DMS 273 treated with DMSO at 0.1 percent for 48 hours (cell line): ENCODE data around the gene PCED1A.
"Not testable (repeated sequence)": the region's sequence is repeated elsewhere in the genome, so short reads cannot be mapped to it uniquely, and the experiment has no call there.

ENCODE experiments used
- DNase-seq: peaks from one replicate; lab custom pipeline; 2025; lab: John Stamatoyannopoulos, UW

PCED1A gene

DNA sequence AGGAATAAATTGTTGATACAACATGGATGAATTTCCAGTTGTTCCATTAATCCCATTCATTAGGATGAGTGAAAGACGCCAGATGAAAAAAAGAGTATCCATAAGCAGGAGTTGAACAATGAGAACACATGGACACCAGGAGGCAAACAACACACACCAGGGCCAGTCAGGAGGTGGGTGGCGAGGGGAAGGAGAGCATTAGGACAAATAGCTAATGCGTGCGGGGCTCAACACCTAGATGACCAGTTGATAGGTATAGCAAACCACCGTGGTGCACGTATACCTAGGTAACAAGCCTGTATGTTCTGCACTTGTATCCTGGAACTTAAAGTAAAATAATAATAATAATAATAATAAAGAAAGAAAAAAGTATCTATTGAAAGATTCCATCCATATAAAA lies 11.1 kb downstream of the PCED1A start:
- DNase-seq: no peak

DNA sequence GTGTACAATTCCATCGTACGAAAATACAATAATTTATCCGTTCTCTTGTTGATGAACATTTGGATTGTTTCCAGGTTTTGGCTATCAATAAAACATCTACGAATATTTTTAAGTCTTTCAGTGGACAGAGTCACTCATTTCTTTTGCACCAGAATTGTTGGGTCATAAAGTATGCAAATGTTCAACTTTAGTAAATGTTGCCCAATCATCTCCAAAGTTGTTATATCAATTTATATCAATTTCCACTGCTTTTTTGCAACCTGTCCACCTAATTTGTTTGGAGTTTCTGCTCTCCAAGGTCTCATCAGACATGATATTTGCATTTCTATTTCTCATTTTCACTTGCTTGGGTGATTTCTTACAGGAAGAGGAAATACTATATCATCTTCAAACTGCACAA lies 13.8 kb downstream of the PCED1A start:
- DNase-seq: no peak

DNA sequence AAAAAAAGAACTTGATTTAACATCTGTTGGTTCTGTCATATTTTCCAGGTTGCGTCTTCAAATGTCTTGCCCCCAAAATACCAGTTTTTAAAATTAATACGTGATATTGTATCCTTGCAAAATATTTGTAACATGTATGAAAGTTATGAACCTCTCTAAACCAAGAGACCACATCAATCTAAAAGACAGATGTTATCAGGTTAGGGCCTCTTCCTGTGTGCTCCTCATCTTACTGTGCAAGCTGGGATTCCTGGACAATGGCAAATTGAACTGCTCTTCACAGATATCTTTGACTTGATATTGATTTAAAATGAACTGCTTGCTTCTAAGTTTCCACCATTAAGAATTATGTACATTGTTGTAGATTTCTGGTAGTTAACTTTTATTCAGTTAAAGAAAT lies 14.7 kb downstream of the PCED1A start:
- DNase-seq: no peak

DNA sequence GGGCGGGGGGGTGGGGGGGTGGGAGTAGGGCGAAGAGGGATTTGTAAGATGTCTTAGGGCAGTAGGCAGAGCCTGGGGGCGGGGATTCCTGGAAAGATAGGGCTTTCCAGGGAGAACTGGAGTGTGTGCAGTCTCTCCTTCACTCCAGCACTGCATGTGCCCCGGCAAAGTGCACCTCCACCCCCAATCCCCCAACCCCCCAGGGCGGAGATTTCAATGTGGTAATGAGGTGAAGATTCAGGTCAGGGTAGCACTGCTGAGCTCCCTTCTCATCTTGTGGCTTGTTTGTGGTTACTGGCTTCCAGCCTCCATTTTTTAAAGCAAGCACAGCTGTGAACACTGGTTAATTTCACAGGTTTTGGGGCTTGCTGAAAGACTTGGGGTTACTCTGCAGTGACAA lies 18.4 kb downstream of the PCED1A start:
- no peak for DNase-seq

DNA sequence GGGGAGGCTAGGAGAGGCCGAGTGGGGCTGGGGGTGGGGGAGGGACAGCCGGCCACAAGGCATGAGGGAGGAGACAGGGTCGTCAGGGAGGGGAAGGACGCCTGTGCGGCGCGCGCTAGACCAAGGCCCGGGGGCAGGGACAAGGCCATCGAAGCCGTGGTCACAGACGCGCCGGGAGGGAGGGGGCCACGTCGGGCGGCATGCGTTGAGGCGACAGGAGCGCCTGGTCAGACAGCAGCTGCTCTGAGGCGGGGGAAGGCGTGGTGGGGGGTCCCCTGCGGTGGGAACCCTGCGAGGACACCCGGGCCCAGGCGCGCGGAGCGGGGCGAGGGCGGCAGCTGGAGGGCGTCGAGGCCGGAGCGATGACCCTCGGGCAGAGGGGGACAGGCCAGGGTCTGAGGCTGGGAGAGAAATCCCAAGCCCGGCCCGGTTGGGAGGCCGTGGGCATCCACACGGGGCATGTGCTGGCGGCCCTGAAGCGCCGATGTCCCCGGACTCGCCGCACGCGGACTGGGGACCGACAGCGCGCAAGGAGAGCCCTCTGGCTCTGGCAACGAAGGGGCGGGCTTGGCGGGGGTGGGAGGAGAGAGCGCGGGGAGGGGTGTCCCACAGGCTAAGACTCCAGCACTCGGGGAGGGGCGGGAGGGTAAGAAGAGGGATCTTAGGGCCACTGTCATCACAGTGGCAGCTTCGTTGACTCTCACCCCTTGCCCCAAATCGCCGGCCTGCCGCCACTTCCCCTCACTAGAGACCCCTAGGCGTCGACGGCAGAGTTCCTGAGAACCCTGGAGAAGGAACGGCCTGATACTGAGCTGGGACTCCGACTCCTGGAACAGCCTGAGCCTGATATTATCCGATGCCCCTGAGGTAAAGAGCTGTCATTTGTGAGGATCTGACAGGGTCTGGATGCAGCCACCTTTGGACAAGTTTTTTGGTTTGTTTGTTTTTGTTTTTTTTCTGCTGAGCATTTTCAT lies 19.3 kb downstream of the PCED1A start:
- no peak for DNase-seq

DNA sequence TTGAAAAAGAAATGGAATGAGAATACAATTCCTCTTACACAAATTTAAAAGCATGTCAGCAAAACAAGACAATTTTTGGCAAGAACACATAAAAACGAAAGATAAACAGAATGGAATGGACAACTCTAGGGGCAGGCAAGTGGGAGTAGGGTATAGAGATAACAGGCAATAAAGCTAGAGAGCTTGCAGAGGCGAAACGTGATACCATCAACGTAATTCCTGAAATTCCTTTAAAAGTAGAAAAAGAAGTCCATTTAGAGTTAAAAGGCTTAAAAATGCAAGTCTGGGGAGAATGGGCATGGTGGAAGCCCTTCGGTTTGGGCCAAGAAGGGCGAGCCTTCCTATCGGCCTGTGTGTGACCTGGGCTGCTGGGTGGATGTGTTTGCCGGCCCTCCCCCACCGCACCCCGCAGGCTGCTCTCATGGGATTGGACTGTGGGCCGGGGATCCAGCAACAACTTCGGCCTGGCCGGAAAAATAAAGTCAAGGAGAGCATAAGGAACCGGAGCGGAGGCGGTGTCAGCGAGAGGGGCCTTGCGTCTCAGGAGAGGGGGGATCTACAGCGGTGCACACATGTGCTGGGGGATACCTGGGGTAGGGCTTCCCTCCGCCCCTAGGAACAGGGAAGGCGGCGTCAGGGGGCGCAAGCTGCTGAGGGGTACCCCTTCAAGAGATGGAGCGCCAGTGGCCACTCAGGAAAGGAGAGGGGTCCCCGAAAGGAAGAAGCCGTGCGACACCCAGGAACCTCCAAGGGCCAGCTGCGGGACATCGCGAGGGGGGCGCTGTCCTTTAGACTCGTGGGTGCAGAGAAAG lies 20.2 kb downstream of the PCED1A start:
- DNase-seq: no peak

DNA sequence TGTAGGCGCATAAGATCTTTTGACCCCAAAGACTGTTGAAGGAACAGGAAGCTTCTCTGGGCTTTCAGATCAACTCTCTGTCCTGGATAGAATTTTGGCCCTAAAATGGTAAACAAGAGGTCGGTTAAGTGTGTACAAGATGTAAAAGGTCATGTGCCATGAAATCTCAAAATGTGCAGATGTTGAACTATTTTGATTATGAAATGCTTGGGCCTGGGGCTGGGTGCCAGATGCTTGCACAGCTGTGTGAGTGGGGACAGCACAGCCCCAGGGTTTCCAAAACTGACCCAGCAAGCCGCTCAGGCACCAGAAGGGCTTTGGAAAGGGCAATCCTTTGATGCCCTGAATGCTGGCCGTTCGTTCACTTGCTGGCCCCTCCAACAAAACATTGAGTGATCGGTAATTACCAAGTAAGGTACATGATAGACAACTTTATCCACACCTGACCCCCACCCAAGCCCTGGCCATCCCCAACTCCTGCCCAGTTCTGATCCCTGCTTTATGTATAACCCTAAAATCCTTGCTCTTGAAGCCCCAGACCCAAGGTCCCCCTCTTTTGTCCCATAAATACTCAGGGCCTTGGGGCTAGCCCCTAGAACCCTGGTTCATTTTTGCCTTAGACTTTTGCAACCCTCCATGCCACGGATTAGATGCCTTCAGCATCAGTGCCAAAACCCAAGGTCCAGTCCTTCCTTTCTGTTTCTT lies 22.4 kb downstream of the PCED1A start:
- no peak for DNase-seq

DNA sequence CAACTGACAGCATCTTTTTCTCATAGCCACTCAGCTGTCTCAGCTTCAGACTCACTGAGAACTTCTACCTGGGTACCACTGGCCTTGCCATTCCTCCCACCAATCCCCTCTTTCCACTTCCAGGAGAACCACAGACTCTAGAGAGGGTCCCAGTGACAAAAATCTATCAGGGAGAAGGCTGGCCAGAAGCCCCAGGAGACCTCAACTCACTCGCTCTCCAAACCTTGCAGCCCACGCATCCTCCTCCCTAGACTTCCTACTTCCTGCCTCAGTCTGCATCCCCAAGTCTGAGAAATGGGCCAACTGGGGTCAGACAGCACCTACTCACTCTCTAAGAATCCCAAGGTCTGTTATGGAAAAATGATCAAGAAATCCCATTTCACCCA lies 23.1 kb downstream of the PCED1A start:
- no peak for DNase-seq

DNA sequence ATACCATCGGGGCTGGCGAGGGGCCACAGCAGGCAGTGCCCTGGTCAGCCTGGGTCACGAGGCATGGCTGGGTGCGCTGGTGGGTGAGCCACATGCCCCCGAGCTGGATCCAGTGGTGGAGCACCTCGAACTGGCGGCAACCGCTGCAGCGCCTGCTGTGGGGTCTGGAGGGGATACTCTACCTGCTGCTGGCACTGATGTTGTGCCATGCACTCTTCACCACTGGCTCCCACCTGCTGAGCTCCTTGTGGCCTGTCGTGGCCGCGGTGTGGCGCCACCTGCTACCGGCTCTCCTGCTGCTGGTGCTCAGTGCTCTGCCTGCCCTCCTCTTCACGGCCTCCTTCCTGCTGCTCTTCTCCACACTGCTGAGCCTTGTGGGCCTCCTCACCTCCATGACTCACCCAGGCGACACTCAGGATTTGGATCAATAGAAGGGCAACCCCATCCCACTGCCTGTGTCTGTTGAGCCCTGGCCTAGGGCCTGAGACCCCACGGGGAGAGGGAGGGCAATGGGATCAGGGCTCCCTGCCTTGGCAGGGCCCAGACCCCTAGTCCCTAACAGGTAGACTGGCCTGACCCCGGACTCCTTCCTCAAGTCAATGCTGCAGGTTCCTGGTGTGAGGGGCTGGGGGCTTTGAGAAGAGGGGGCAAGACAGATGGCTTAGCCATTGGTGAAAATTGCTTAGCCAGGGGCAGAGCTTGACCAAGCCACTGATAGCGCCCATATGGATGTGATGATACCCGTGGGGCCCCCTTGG lies 23.7 kb downstream of the PCED1A start:
- DNase-seq: no peak

DNA sequence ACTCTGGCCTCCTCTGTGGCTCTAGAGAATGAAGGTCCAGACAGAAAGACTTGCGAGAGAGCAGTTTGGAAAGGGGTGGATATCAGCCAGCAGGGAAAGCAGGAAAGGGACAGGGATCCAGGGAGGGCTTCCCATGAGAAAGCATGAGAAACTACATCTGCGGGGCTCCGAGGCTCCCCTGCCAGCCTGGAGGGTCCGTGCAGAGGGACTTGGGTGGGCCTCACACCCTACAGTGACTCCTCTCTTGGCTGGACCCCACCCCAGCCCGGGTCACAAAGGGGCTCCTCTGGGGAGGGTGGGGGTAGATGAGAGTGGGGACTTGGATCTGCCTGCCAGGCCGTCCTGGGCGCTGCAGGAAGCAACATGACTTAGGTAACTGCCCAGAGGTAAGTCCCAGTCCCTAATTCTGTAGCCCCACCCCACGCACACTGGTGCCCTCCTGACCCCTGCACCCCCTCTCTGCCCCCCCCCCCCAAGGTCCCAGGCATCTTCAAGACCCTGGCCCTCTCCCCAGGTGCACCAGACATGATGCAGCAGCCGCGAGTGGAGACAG lies 24.3 kb downstream of the PCED1A start, which contains the start of gene TMEM239:
TSS of gene TMEM239 (plus strand) at position 335 of the 553 bp plus-strand sequence. CDS start at position 526, 191 bp downstream.
- DNase-seq: no peak

DNA sequence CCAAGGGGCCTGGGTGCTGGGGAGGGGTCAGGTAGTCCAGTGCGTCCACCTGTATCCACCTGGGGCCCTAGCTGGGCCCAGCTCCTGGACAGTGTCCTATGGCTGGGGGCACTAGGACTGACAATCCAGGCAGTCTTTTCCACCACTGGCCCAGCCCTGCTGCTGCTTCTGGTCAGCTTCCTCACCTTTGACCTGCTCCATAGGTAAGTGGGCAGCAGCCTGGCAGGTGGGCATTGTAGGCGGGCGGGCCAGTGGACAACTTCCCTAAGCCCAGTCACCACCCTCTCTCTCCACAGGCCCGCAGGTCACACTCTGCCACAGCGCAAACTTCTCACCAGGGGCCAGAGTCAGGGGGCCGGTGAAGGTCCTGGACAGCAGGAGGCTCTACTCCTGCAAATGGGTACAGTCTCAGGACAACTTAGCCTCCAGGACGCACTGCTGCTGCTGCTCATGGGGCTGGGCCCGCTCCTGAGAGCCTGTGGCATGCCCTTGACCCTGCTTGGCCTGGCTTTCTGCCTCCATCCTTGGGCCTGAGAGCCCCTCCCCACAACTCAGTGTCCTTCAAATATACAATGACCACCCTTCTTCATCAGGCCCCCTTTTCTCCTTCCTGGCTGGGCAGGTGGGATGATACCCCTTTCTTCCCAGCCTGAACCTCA lies 25.1 kb downstream of the PCED1A start:
- DNase-seq: no peak

DNA sequence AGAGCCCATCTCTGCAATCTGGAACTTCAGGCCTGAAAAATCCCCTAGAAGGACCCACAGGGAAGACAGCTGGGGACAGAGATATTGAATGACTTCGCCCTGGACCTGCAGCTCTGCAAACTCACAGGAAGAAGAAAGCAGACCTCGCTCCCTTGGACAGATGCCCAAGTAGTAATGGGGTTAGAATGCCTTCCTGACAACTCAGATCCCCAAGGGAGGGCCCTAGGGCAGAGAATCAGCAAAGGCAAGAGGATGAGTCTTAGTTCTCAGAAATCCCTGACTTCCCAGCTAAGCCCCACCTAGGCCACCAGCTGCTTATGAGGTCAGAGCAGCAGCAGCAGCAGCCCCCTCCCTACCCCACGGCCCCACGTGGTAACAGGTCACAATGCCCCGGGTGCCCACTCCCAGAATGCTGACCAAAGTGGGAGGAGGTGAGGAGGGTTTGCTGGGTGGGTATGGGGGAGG lies 25.8 kb downstream of the PCED1A start, which contains the start of gene C20orf141:
TSS of gene C20orf141 (plus strand) at position 401 of the 465 bp plus-strand sequence. CDS start 198 bp downstream, outside the sequence.
- peak; percentile 49 for DNase-seq

DNA sequence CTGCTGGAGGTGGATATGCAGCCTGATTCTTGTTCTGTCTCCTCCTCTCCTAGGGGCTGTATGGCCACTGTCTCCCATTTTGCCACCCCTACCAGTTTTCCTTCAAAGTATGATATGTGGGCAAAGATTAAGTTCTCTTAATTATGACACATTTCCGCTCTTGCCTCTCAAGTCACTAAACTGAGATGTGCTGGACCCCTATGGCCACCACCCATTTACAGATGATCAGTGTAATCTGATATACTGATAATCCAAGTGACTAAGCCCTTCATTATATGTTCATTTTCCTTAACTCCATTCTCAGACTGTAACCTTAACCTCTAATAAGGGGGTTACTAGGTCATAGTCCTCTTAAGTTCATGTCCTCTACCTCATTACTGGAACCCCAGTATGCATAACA lies 26.4 kb downstream of the PCED1A start:
- DNase-seq: no peak

DNA sequence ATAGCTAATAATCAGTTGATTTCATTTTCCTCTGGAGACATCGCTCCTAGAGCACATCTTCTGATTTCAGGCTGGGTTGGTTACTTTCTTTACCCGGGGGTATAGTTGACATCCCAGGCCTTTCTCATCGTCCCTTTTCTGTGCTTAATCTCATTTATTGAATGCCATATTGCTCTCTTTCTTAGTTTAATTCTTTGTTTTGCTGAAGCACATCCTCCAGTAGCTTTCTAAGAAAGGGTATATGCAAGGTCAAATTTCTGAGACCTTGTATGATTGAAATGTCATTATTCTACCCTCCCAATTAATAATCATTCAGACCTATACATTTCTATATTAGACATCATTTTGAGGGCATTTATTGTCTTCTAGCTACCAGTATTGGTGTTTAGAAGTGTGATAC lies 28.3 kb downstream of the PCED1A start:
- DNase-seq: no peak

DNA sequence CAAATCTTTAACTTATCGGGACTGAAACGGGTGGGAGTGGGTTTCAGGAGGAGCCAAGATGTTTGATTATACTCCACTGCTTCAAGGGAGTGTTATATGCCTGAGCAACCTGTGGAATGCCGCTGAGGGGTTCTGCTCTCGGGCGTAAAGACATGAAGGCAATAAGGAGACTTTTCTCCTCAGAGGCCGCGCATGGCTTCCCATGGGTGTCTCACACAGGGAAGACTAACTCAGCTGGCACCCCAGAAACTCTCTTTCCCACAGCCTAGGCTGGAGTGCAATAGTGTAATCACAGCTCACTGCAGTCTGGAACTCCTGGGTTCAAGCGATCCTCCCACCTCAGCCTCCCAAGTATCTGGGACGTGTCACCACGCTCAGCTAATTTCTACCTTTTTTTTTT lies 30.8 kb downstream of the PCED1A start:
- no peak for DNase-seq

DNA sequence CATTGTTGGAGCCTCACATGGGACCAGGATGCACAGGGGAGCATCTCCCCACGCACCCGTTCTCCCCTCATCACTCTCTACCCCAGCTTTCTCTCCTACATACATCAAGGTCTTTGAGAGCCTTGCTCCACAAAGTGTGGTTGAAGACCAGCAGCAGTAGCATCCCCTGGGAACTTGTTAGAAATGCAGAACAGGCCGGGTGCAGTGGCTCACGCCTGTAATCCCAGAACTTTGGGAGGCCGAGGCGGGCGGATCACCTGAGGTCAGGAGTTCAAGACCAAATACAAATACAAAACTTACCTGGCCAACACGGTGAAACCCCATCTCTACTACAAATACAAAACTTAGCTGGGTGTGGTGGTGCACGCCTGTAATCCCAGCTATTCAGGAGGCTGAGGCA lies 32.5 kb downstream of the PCED1A start:
- DNase-seq: not testable (repeated sequence)

DNA sequence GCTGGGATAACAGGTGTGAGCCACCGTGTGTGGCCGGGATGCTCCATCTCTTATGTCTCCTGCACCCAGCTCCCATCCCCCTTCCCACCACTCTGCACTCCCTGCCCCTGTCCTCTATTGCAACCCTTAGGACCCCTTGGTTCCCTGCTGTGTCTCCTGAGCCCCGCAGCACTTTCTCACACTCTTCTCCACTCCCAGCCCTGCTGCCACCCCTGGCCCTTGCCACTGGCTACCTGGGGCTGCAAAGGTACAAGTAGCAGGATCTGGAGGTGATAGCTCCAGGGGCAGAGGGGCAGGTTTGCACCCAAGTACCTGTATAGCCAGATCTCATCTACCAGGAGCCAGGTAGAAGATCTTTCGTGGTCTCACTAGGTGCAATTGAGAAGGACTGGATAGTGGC lies 33.4 kb downstream of the PCED1A start:
- DNase-seq: no peak

DNA sequence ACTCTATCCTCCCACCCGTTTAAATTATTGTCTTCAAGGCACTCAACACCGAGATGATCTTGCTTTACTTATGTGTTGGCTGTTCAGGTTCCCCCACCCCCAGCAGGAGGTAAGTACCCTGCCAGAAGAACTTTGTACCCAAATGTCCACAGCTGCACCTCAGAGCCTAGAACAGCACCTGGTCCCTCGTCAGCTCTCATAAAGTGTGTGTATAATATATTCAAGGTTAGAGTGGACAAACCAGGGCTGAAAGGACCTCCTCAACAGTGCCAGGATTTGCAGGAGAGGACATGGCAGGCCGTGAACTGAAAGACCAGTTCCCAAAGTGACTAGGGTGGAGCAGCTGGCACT lies 34.1 kb downstream of the PCED1A start:
- no peak for DNase-seq

DNA sequence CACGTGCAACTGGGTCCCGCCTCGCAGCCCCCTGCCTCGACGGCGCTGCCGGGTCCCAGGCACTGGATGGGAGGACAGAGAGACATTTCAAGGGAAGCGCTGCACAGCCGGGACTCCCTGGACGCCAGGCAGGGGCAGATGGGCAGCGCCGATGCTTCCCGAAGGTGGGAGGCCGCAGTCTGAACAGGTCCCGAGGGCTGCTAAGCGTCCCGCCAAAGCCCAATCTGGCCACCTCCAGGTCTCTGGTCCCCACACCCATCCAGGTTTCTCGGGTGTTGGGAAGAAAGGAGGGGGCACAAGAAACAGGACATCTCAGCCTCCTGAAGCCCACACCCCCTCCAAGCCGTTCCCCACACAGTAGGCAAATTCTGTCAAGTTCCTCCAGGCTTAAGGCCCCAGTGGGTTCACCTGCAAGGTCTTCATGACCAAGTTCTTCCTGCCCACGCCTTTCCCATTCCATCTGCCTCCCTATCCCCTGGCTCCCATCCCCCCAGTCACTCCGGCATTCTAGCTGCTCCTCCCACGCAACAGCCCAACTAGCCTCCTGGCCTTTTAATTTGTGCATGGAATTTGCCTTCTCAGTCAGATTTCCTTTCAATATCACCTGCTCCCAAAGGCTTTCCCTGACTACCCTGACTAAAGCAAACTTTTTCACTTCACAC lies 34.6 kb downstream of the PCED1A start:
- no peak for DNase-seq
